ENCODE results near the gene TBC1D1.
A peak's percentile ranks its signal among the peaks of the same experiment; 100 is the strongest.

The TBC1D1 gene

GRCh38 chr4:38055566-38055965 lies 164.7 kb downstream of the TBC1D1 start:
- no peak overlapping the region for H3K4me3 ChIP-seq (ENCODE audit: low read depth, low read length)
- no peak for TF ChIP-seq CTCF (IDR thresholded peaks at IDR 0.05; ENCODE audit: low read depth, low read length)

- no peak overlapping the region for H3K4me3 ChIP-seq (ENCODE audit: low read depth, low read length)
- no peak for TF ChIP-seq CTCF (IDR thresholded peaks at IDR 0.05; ENCODE audit: low read depth, low read length)
These were observed 165.3 kb downstream of the TBC1D1 start for GRCh38 chr4:38056011-38056685.

GRCh38 chr4:38058151-38058550 lies 167.3 kb downstream of the TBC1D1 start:
- no peak for TF ChIP-seq CTCF (IDR thresholded peaks at IDR 0.05; ENCODE audit: low read depth, low read length)
- no peak overlapping the region for H3K4me3 ChIP-seq (ENCODE audit: low read depth, low read length)

- no peak overlapping the region for H3K4me3 ChIP-seq (ENCODE audit: low read depth, low read length)
- TF ChIP-seq CTCF (IDR thresholded peaks at IDR 0.05; ENCODE audit: low read depth, low read length), result no peak
These were observed 170.0 kb downstream of the TBC1D1 start for GRCh38 chr4:38060829-38061431.

GRCh38 chr4:38062088-38062775 lies 171.3 kb downstream of the TBC1D1 start:
- TF ChIP-seq CTCF (IDR thresholded peaks at IDR 0.05; ENCODE audit: low read depth, low read length), result peak; percentile 63
- H3K4me3 ChIP-seq (ENCODE audit: low read depth, low read length), result no peak overlapping the region

- no peak overlapping the region for H3K4me3 ChIP-seq (ENCODE audit: low read depth, low read length)
- TF ChIP-seq CTCF (IDR thresholded peaks at IDR 0.05; ENCODE audit: low read depth, low read length), result no peak
These were observed 171.9 kb downstream of the TBC1D1 start for GRCh38 chr4:38062776-38063097.

- H3K4me3 ChIP-seq (ENCODE audit: low read depth, low read length), result no peak overlapping the region
- no peak for TF ChIP-seq CTCF (IDR thresholded peaks at IDR 0.05; ENCODE audit: low read depth, low read length)
These were observed 174.3 kb downstream of the TBC1D1 start for GRCh38 chr4:38065176-38065575.

Data from WI38 (cell line).